WERI-Rb-1 (cell line): ENCODE measurements around the gene FANCL.
"Not testable (repeated sequence)": the region's sequence is repeated elsewhere in the genome, so short reads cannot be mapped to it uniquely, and the experiment has no call there.

Source experiments
- DNase-seq: peaks from one replicate; pipeline ENCODE4 v3.0.0-alpha.2; 2020
- H3K27ac ChIP-seq: fragments of 250-450 bp; sonication (Bioruptor Pico); 2 replicates; pipeline ENCODE4 v1.5.1; 2020; ENCODE audit warnings: mild to moderate bottlenecking, moderate library complexity
- H3K27me3 ChIP-seq: fragments of 250-450 bp; sonication (Bioruptor Pico); 2 replicates; pipeline ENCODE4 v1.5.1; 2021; ENCODE audit warnings: mild to moderate bottlenecking, low read depth, moderate library complexity; ENCODE audit not compliant: insufficient read depth, severe bottlenecking
- H3K36me3 ChIP-seq: fragments of 250-450 bp; sonication (Bioruptor Pico); 2 replicates; pipeline ENCODE4 v1.5.1; 2020; ENCODE audit warnings: mild to moderate bottlenecking, moderate library complexity
- H3K4me3 ChIP-seq: 2 replicates; pipeline ENCODE4 v1.5.1; 2011; ENCODE audit warnings: low read depth, mild to moderate bottlenecking, control low read depth, low read length
- H3K9me3 ChIP-seq: fragments of 250-450 bp; sonication (Bioruptor Pico); 2 replicates; pipeline ENCODE4 v1.5.1; 2021; ENCODE audit warnings: mild to moderate bottlenecking, moderate library complexity; ENCODE audit not compliant: severe bottlenecking
- TF ChIP-seq, protein P1 (sequence below): IDR thresholded peaks from 2 replicates; pipeline ENCODE4 v1.5.1; 2011; ENCODE audit warnings: low read depth, mild to moderate bottlenecking, control low read depth, inconsistent platforms, low read length

The FANCL gene

DNA sequence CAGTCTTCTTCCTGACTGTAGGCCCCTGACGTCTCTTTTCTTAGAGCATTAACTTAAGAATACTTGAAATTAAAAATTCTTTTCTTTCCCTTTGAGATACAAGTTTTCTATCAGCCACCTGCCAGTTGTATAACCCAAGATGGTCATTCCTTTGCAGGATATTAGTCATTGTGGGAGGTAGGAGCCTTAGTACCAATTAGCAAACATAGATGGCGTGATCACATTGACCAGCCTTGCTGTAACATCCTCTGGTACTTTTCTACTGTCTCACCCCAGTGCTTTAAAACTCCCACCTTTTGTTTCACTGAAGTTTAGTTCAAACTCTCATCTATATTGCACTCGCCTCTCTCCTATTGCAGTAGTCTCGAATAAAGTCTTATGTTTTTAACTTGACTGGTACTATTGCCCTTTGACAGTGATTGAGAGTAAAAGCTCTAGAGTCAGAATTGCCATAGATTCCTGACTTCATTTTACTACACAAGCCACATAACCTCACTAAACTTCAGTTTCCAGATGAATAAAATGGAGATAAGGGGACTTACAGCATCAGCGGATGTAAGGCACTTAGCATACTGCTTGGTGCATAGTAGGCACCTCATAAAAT is 120.4 kb downstream of the FANCL start:
- Histone ChIP-seq H3K4me3 (no peak overlapping the region), H3K36me3 (no peaks in the 10 kb centered on the region), H3K27me3 (no peaks in the 10 kb centered on the region), H3K27ac (no peak overlapping the region), H3K9me3 (no peaks in the 10 kb centered on the region)
- no peak for DNase-seq
- TF ChIP-seq, protein P1, sequence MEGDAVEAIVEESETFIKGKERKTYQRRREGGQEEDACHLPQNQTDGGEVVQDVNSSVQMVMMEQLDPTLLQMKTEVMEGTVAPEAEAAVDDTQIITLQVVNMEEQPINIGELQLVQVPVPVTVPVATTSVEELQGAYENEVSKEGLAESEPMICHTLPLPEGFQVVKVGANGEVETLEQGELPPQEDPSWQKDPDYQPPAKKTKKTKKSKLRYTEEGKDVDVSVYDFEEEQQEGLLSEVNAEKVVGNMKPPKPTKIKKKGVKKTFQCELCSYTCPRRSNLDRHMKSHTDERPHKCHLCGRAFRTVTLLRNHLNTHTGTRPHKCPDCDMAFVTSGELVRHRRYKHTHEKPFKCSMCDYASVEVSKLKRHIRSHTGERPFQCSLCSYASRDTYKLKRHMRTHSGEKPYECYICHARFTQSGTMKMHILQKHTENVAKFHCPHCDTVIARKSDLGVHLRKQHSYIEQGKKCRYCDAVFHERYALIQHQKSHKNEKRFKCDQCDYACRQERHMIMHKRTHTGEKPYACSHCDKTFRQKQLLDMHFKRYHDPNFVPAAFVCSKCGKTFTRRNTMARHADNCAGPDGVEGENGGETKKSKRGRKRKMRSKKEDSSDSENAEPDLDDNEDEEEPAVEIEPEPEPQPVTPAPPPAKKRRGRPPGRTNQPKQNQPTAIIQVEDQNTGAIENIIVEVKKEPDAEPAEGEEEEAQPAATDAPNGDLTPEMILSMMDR, result no peak

DNA sequence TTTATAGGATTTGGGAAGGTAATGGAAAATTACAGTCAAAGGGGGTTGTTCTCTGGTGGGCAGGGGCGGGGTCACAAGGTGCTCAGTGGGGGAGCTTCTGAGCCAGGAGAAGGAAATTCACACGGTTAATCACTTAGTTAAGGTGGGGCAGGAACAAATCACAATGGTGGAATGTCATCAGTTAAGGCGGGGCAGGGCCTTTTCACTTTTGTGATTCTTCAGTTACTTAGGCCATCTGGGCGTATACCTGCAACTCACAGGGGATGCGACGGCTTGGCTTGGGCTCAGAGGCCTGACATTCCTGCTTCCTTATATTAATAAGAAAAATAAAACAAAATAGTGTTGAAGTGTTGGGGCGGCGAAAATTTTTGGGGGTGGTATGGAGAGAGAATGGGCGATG is 127.6 kb downstream of the FANCL start:
- H3K27me3 ChIP-seq, H3K4me3 ChIP-seq, H3K27ac ChIP-seq, H3K36me3 ChIP-seq, DNase-seq, H3K9me3 ChIP-seq: not testable (repeated sequence)

DNA sequence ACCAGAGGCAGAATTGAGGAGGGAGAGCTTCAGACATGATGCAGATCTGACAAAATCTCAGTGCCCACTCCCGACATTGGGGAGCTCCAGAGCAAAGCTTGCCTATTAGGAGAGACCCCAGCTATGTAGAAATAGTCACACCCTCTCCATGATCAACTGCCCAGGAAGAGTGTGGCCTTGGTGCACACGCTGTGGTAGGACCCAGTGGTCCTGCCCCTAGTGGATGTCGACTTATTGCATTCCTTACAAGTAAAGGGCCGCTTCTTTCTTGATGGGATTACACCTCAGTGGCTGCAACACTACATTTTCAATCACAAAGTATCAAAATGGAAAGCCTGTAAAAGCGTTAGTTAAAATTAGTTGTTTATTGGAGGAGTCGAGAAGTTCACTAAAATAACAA is 130.4 kb downstream of the FANCL start:
- TF ChIP-seq, protein P1, result peak; percentile 42
- no peak overlapping the region for H3K4me3 ChIP-seq
- H3K27me3 ChIP-seq, result no peaks in the 10 kb centered on the region
- H3K36me3 ChIP-seq, result no peaks in the 10 kb centered on the region
- no peak overlapping the region for H3K27ac ChIP-seq
- DNase-seq, result no peak
- H3K9me3 ChIP-seq, result no peaks in the 10 kb centered on the region

DNA sequence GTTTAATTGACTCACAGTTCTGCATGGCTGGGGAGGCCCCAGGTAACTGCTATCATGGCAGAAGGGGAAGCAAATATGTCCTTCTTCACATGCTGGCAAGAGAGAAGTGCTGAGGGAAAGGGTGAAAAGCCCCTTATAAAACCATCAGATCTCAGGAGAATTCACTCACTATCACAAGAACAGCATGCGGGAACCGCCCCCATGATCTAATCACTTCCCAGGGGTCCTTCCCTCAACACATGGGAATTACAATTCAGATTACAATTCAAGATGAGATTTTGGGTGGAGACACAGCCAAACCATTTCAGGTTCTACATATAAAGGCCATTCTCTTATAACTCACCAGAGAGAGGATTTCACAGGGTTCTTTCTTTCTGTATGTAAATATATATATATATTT is 131.6 kb downstream of the FANCL start:
- no peak overlapping the region for H3K4me3 ChIP-seq
- no peaks in the 10 kb centered on the region for H3K36me3 ChIP-seq
- H3K9me3 ChIP-seq, result no peaks in the 10 kb centered on the region
- no peak overlapping the region for H3K27ac ChIP-seq
- TF ChIP-seq, protein P1, result no peak
- DNase-seq, result no peak
- H3K27me3 ChIP-seq, result no peaks in the 10 kb centered on the region
